Measurements from ENCODE around the gene DNAH17.

The DNAH17 gene

DNA sequence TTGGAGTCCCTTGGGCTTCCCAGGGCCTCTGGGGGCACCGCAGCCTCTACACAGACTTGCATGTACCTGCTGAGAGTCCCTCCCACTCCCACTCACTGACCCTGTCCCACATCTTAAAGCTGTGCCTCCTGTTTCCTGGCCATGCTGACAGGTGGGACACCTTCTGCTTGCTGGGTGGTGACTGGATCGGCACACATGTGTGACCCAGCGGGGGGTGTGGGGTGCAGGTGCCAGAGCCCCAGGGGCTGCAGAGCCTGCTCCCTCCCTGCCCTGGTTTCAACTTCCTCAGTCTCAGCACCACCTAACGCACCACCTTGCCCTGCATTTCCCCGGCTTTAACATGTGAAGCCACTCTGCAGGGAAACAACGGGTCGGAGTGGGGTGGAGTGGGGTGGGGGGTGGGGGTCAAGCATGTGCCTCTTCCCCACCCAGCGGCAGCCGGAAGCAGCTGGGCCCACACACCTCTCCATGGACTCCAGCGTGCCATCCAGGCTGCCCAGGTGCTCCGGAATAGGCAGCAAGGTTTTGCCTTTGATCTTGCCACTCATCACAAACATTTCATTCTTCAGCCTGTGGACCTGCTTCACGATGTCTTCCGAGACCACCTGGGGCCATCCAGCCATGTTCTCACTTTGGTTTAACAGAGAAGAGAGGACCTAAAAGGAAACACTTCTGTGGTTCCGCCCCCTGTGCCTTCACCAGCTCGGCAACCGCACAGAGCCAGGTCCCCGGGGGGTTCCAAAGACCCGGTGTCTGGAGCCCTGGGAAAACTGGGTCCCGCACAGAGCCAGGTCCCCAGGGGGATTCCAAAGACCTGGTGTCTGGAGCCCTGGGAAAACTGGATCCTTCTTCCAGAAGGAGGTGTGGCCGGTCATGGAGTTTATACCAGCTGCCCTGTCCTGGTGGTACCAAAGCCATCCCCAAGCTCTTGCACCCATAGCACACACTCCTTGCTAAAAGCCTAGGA is 4.7 kb downstream of the DNAH17 start:
- H3K27ac ChIP-seq, result no peak overlapping the region
- TF ChIP-seq, protein P1, sequence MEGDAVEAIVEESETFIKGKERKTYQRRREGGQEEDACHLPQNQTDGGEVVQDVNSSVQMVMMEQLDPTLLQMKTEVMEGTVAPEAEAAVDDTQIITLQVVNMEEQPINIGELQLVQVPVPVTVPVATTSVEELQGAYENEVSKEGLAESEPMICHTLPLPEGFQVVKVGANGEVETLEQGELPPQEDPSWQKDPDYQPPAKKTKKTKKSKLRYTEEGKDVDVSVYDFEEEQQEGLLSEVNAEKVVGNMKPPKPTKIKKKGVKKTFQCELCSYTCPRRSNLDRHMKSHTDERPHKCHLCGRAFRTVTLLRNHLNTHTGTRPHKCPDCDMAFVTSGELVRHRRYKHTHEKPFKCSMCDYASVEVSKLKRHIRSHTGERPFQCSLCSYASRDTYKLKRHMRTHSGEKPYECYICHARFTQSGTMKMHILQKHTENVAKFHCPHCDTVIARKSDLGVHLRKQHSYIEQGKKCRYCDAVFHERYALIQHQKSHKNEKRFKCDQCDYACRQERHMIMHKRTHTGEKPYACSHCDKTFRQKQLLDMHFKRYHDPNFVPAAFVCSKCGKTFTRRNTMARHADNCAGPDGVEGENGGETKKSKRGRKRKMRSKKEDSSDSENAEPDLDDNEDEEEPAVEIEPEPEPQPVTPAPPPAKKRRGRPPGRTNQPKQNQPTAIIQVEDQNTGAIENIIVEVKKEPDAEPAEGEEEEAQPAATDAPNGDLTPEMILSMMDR (IDR thresholded peaks at IDR 0.05), result no peak
- no peak for TF ChIP-seq ZFX (IDR thresholded peaks at IDR 0.05; ENCODE audit: borderline replicate concordance)

DNA sequence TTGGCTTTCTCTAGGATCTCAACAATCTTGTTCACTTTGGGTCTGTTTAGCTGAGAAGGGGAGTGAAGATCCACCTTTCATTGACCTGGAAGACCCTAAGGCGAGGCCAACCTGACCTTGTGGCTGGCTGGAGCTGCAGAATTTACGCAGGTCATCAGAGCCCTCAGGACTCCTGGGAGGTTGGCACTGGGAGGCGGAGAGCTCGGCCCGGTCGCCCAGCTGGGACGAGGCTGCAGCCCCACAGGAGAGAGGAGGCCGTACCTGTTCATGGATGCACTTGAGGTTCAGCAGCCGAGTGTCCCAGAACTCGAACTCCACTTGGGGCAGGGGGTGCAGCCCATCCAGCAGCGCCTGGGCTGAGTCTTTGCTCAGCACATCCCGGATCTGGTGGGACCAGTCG is 5.9 kb downstream of the DNAH17 start:
- H3K27ac ChIP-seq, result no peak overlapping the region
- TF ChIP-seq, protein P1 (IDR thresholded peaks at IDR 0.05), result no peak
- TF ChIP-seq ZFX (IDR thresholded peaks at IDR 0.05; ENCODE audit: borderline replicate concordance), result no peak

DNA sequence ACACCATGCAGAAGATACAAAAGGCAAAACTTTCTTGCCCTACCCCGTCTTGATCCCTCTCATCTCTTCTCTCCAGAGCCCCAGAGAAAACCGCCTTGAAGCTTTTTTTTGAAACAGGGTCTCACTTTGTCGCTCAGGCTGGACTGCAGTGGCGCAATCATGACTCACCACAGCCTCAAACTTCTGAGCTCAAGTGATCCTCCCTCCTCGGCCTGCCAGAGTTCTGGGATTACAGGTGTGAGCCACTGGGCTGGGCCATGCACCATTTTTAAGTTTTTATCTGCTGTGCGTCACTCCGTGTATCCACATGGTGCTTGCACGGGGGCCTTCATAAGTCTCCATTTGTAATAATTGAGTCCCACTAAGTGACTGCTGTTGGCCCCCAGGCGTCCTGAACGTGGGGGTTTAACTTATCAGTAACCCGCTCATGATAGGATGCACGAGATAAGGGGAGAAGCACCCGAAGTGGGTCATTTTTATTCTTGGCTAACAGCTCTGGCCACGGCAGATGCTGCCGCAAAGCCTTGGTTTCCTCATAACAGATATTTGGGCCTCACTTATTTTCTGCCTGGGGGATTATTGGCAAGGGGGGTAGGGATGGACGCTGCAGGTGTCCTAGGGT is 8.6 kb downstream of the DNAH17 start:
- TF ChIP-seq, protein P1 (IDR thresholded peaks at IDR 0.05), result no peak
- TF ChIP-seq ZFX (IDR thresholded peaks at IDR 0.05; ENCODE audit: borderline replicate concordance), result no peak
- H3K27ac ChIP-seq, result no peak overlapping the region

DNA sequence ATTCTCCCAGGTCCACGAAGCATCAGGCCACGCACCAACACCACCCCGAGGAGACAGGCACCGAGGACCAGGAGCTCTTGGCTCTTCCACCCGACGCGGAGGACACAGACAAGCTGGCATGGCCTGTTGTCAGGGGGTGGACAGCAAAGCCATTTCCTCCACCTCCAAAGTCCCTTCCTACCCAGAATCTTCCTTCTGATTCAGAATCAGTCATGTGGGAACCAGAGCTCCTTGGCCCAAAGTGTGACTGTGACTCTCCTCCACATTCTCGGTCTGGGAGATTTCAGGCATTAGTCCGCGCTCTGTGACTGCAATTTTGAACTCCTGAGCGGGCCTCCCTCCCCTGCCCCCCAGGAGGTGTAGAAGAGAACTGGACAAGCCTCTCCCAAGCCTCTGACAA is 9.2 kb downstream of the DNAH17 start:
- TF ChIP-seq, protein P1 (IDR thresholded peaks at IDR 0.05), result no peak
- TF ChIP-seq ZFX (IDR thresholded peaks at IDR 0.05; ENCODE audit: borderline replicate concordance), result no peak
- no peak overlapping the region for H3K27ac ChIP-seq

DNA sequence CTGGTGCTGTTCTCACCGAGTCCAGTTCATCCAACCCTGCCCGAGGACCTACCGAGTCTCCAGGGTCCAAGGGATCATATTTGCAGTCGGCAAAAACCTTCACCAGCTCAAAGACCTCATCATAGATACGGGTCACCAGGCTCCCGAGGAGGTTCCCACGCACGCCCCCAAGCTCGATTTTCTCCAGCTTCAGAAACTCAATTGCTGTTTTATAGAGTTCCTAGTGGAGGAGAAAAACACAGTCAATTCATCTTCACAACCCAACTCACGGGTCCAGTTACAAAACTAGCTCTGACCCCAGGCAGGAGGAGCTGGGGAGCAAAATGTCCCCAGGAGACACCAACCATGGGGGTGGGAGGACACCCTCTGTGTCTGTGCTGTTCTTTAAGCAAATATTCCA is 10.2 kb downstream of the DNAH17 start:
- H3K27ac ChIP-seq, result no peak overlapping the region
- TF ChIP-seq, protein P1 (IDR thresholded peaks at IDR 0.05), result no peak
- no peak for TF ChIP-seq ZFX (IDR thresholded peaks at IDR 0.05; ENCODE audit: borderline replicate concordance)

DNA sequence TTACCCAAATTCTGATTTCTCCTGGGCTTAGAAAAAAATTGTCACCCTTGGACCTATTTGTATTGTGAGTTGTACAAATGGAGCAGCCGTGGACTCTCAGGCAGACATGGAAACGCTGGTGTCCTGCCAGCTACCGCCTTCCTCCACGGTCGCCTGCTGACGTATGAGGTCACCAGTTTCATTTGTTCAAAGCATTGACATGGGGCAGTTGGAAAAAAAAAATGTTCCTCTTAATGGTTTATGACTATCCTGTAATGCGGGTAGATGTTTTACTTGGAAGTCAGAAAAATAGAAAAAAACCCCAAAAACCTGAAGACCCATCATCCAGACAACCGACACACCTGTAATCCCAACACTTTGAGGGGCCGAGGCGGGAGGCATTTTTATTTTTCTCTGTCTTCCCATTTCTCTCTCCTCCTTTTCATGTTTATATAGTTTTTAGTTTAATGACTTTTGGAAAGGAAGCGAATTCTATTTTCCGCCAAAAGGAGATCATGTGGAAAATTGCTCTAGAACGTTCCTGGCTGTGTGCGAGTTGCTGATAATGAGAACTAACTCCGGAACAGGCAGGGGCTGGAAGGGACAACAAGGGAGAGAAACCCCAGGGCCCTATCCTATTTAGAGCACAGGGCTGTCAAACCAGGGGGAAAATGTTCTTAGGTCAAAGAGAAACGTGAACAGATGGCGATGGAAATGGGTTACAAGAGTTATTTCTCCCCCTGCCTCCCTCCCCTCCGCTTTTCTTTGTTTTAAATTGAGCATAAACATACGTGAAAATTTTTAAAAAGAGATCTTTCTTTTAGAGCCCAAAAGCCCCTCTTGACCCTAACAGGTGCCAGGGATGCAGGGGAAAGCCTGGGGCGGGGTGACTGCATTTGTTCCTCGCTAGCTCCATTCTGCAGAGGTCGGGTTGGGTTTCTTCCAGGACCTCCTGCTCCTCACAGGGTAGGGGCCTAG is 13.7 kb downstream of the DNAH17 start:
- TF ChIP-seq, protein P1 (IDR thresholded peaks at IDR 0.05), result no peak
- no peak for TF ChIP-seq ZFX (IDR thresholded peaks at IDR 0.05; ENCODE audit: borderline replicate concordance)
- H3K27ac ChIP-seq, result no peak overlapping the region

All from 22Rv1 (cell line).